HepG2 (cell line): ENCODE results near the gene FIZ1. TPM values are rescaled to one million over a fixed set of nuclear protein-coding genes. Genes with fewer than 3 reads are reported as not detected.

Source experiments
- HOXA9 ChIP-seq: sonication (generic); formaldehyde crosslinking; IDR thresholded peaks from 2 replicates; pipeline ENCODE4 v1.8.1; 2022; ENCODE audit warnings: missing genetic modification reagents, mild to moderate bottlenecking, moderate library complexity, borderline replicate concordance
- KDM1A ChIP-seq: IDR thresholded peaks from 2 replicates; pipeline ENCODE4 v1.6.1; 2016; ENCODE audit warnings: missing compliant biosample characterization
- POGZ ChIP-seq: sonication (generic); formaldehyde crosslinking; IDR thresholded peaks from 2 replicates; pipeline ENCODE4 v1.4.0; 2020; ENCODE audit warnings: mild to moderate bottlenecking, missing genetic modification reagents
- RARA ChIP-seq: IDR thresholded peaks from 2 replicates; pipeline ENCODE4 v1.6.1; 2016; ENCODE audit warnings: missing genetic modification reagents, missing compliant biosample characterization
- RFXANK ChIP-seq: IDR thresholded peaks from 2 replicates; pipeline ENCODE4 v1.6.1; 2016
- SAFB2 ChIP-seq: sonication (generic); formaldehyde crosslinking; IDR thresholded peaks from 2 replicates; pipeline ENCODE4 v1.5.1; 2020; ENCODE audit warnings: missing genetic modification reagents, low read depth, mild to moderate bottlenecking, borderline replicate concordance
- SKI ChIP-seq: fragments of 450-650 bp; IDR thresholded peaks from one replicate; pipeline ENCODE4 v1.6.1; 2018; ENCODE audit warnings: mild to moderate bottlenecking; ENCODE audit not compliant: partially characterized antibody
- SMARCC2 ChIP-seq: fragments of 450-650 bp; IDR thresholded peaks from 2 replicates; pipeline ENCODE4 v1.6.1; 2017; ENCODE audit warnings: antibody characterized with exemption, mild to moderate bottlenecking
- SRSF1 ChIP-seq: fragments of 200-400 bp; formaldehyde crosslinking; optimal IDR thresholded peaks from 2 replicates; pipeline ENCODE3; 2017; ENCODE audit warnings: mild to moderate bottlenecking, low read depth, low read length, moderate library complexity
- SRSF9 ChIP-seq: fragments of 200-400 bp; formaldehyde crosslinking; IDR thresholded peaks from 2 replicates; pipeline ENCODE4 v1.6.1; 2018; ENCODE audit warnings: borderline replicate concordance, mild to moderate bottlenecking, low read depth, low read length; ENCODE audit not compliant: insufficient read depth, poor library complexity, severe bottlenecking
- TCF12 ChIP-seq, 2 experiments: fragments of 450-650 bp in 1 of 2; sonication (generic) in 1 of 2; formaldehyde crosslinking in 1 of 2; IDR thresholded peaks; 2 replicates each; pipeline versions ENCODE4 v1.6.1 to v1.8.0; 2017 to 2022; ENCODE audit warnings: antibody characterized with exemption in 1 of 2, mild to moderate bottlenecking in 1 of 2, missing genetic modification reagents in 1 of 2, moderate library complexity in 1 of 2
- TSC22D2 ChIP-seq: sonication (generic); formaldehyde crosslinking; IDR thresholded peaks from 2 replicates; pipeline ENCODE4 v1.5.1; 2020; ENCODE audit warnings: missing genetic modification reagents, mild to moderate bottlenecking, borderline replicate concordance
- ZNF20 ChIP-seq: sonication (generic); formaldehyde crosslinking; IDR thresholded peaks from 2 replicates; pipeline ENCODE4 v1.4.0; 2020; ENCODE audit warnings: mild to moderate bottlenecking, moderate library complexity, missing genetic modification reagents
- ZNF274 ChIP-seq: sonication (generic); formaldehyde crosslinking; IDR thresholded peaks from 2 replicates; pipeline ENCODE4 v1.5.1; 2020; ENCODE audit warnings: mild to moderate bottlenecking, missing genetic modification reagents
- ZNF382 ChIP-seq: sonication (generic); formaldehyde crosslinking; IDR thresholded peaks from 2 replicates; pipeline ENCODE4 v1.5.0; 2020; ENCODE audit warnings: missing genetic modification reagents, mild to moderate bottlenecking, borderline replicate concordance
- ZNF441 ChIP-seq: sonication (generic); formaldehyde crosslinking; IDR thresholded peaks from 2 replicates; pipeline ENCODE4 v1.7.0; 2021; ENCODE audit warnings: missing genetic modification reagents, borderline replicate concordance
- ZNF552 ChIP-seq: sonication (generic); formaldehyde crosslinking; IDR thresholded peaks from 2 replicates; pipeline ENCODE4 v1.9.0; 2022; ENCODE audit warnings: missing genetic modification reagents, mild to moderate bottlenecking, borderline replicate concordance
- ZNF607 ChIP-seq: sonication (generic); formaldehyde crosslinking; IDR thresholded peaks from 2 replicates; pipeline ENCODE4 v1.5.1; 2020; ENCODE audit warnings: missing genetic modification reagents, mild to moderate bottlenecking, borderline replicate concordance
- ZNF724P ChIP-seq: sonication (generic); formaldehyde crosslinking; IDR thresholded peaks from 2 replicates; pipeline ENCODE4 v1.8.0; 2022; ENCODE audit warnings: missing genetic modification reagents, borderline replicate concordance
- ZSCAN30 ChIP-seq: sonication (generic); formaldehyde crosslinking; IDR thresholded peaks from 2 replicates; pipeline ENCODE4 v1.5.0; 2020; ENCODE audit warnings: mild to moderate bottlenecking, missing genetic modification reagents
- polyA plus RNA-seq, 8 experiments: library from polyadenylated mRNA; depleted of rRNA in 3 of 8; stranded (reverse) in 7 of 8; unstranded in 1 of 8; fragments of >200 nt; fragmentation: Illumina TruSeq in 4 of 8; extraction: Trizol in 4 of 8; gene quantifications; 2 replicates each; pipeline versions ENCODE4 v1.2.1 to v1.2.3, GENCODE V29; 2011 to 2016; ENCODE audit warnings: low read depth in 4 of 8, missing spikeins in 1 of 8, mixed read lengths in 1 of 8; ENCODE audit not compliant: insufficient read depth in 1 of 8
- total RNA-seq, 5 experiments: library from RNA; depleted of rRNA; stranded (reverse); fragments of >200 nt; fragmentation: Illumina TruSeq; extraction: Trizol; gene quantifications; 2 replicates each; pipeline ENCODE4 v1.2.3, GENCODE V29; 2016; ENCODE audit warnings: low read depth in 1 of 5
- TF ChIP-seq, protein P1 (sequence below): sonication (generic); formaldehyde crosslinking; IDR thresholded peaks from 2 replicates; pipeline ENCODE4 v1.5.0; 2020; ENCODE audit warnings: missing genetic modification reagents, mild to moderate bottlenecking, borderline replicate concordance
- TF ChIP-seq, protein P2 (sequence below): sonication (generic); formaldehyde crosslinking; IDR thresholded peaks from 2 replicates; pipeline ENCODE4 v1.4.0; 2020; ENCODE audit warnings: missing genetic modification reagents, borderline replicate concordance

Gene FIZ1
- total and polyA plus RNA-seq, 2 of the 13 experiments (the other 11 are each of a cell fraction or from before 2014, with no cell fraction given) = 3.6 to 5.9 TPM

DNA sequence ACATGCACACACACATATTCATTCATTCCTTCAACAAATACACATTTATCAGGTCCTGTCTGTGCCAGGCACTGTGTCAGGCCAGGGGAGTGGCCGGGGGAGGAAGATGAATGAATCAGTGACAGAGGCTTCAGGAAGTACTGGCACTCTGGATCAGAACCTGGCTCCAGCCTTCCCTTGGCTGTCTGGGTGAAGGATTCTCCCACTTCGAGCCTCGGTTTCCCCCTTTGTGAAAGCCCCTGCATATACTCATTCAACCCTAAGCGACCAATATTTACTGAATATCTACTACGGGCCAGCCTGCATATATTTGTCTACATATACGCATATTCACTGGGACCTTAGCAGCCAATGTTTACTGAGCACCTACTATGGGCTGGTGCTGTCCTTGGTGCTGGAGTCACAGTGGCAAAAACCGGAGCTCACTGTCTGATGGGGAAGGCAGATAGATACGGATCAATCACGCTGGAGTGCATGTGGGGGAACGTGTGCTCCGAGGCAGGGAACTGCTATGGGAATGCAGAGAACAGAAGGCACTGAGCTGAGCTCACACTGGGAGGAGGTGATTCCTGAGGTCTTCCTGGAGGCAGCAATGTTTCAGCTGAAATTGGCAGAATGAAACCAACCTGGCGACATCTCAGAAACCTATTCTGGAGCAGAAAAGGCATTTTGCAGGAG is 18.0 kb downstream of the FIZ1 start (continued):
- TF ChIP-seq TSC22D2 (CRISPR knock-in tag) (0 out of 2 replicates have a peak, but pooled peaks have one; percentile 82), RARA (CRISPR knock-in tag) (peak; percentile 50), ZNF441 (peak; percentile 82), ZNF552 (no peak), ZSCAN30 (CRISPR knock-in tag) (no peak), HOXA9 (CRISPR knock-in tag) (peak; percentile 42), RFXANK (no peak; the same call in 1 of the 2 replicates), SRSF9 (no peak), ZNF607 (CRISPR knock-in tag) (peak; percentile 49; the same call in 1 of the 2 replicates), POGZ (CRISPR knock-in tag) (no peak; the same call in 1 of the 2 replicates), ZNF20 (CRISPR knock-in tag) (0 out of 2 replicates have a peak, but pooled peaks have one; percentile 51), ZNF274 (CRISPR knock-in tag) (no peak), SAFB2 (no peak), ZNF382 (CRISPR knock-in tag) (no peak), SRSF1 (no peak), KDM1A (peak; percentile 78; the same call in 1 of the 2 replicates), ZNF724P (no peak), TCF12 (IDR thresholded peaks at IDR 0.05) (no peak), TCF12 (CRISPR knock-in tag; IDR thresholded peaks at IDR 0.05) (no peak), SKI (no peak), SMARCC2 (no peak)
- TF ChIP-seq, protein P1, sequence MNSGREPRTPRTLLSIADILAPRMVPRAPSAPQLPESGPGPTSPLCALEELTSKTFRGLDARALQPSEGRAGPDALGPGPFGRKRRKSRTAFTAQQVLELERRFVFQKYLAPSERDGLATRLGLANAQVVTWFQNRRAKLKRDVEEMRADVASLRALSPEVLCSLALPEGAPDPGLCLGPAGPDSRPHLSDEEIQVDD (CRISPR knock-in tag) = no peak
- TF ChIP-seq, protein P2, sequence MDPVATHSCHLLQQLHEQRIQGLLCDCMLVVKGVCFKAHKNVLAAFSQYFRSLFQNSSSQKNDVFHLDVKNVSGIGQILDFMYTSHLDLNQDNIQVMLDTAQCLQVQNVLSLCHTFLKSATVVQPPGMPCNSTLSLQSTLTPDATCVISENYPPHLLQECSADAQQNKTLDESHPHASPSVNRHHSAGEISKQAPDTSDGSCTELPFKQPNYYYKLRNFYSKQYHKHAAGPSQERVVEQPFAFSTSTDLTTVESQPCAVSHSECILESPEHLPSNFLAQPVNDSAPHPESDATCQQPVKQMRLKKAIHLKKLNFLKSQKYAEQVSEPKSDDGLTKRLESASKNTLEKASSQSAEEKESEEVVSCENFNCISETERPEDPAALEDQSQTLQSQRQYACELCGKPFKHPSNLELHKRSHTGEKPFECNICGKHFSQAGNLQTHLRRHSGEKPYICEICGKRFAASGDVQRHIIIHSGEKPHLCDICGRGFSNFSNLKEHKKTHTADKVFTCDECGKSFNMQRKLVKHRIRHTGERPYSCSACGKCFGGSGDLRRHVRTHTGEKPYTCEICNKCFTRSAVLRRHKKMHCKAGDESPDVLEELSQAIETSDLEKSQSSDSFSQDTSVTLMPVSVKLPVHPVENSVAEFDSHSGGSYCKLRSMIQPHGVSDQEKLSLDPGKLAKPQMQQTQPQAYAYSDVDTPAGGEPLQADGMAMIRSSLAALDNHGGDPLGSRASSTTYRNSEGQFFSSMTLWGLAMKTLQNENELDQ (CRISPR knock-in tag) = peak; percentile 79; the same call in 1 of the 2 replicates
